T1000 (cell line): ENCODE measurements around the gene HES5.
A peak's percentile ranks its signal among the peaks of the same experiment; 100 is the strongest.

ENCODE experiments used
- DNase-seq: peaks from one replicate; lab custom pipeline; 2025; ENCODE audit warnings: mixed read lengths; lab: John Stamatoyannopoulos, UW

Gene HES5

GRCh38 chr1:2530513-2531361, 674 bp upstream of the HES5 start:
- DNase-seq: no peak

- no peak for DNase-seq
Observed at GRCh38 chr1:2528966-2529783, 888 bp downstream of the HES5 start.

- no peak for DNase-seq
Observed at GRCh38 chr1:2528611-2528965, 1.5 kb downstream of the HES5 start.

GRCh38 chr1:2528016-2528415, 2.0 kb downstream of the HES5 start:
- DNase-seq: no peak

- no peak for DNase-seq
Observed at GRCh38 chr1:2527556-2527860, 2.6 kb downstream of the HES5 start.

GRCh38 chr1:2526824-2527555, 3.1 kb downstream of the HES5 start:
- DNase-seq: no peak

- peak; percentile 75 for DNase-seq
Observed at GRCh38 chr1:2525920-2526823, 3.9 kb downstream of the HES5 start, which contains the start of gene PANK4. Gene PANK4, minus strand, starts transcription at chr1:2526596. Its CDS starts 9 bp downstream, at chr1:2526587.

- DNase-seq: no peak
Observed at GRCh38 chr1:2525572-2525919, 4.5 kb downstream of the HES5 start.

- no peak for DNase-seq
Observed at GRCh38 chr1:2523891-2524609, 6.0 kb downstream of the HES5 start.

- no peak for DNase-seq
Observed at GRCh38 chr1:2523191-2523890, 6.7 kb downstream of the HES5 start.

- no peak for DNase-seq
Observed at GRCh38 chr1:2522230-2522629, 7.8 kb downstream of the HES5 start.

- no peak for DNase-seq
Observed at GRCh38 chr1:2520806-2521205, 9.3 kb downstream of the HES5 start.

- DNase-seq: no peak
Observed at GRCh38 chr1:2520206-2520605, 9.9 kb downstream of the HES5 start.

GRCh38 chr1:2519729-2520128, 10.3 kb downstream of the HES5 start:
- DNase-seq: no peak

- no peak for DNase-seq
Observed at GRCh38 chr1:2519029-2519685, 10.9 kb downstream of the HES5 start.

GRCh38 chr1:2518528-2518927, 11.5 kb downstream of the HES5 start:
- no peak for DNase-seq

GRCh38 chr1:2517966-2518365, 12.1 kb downstream of the HES5 start:
- no peak for DNase-seq

- no peak for DNase-seq
Observed at GRCh38 chr1:2516946-2517345, 13.1 kb downstream of the HES5 start.

GRCh38 chr1:2516124-2516523, 13.9 kb downstream of the HES5 start:
- no peak for DNase-seq

GRCh38 chr1:2515763-2516080, 14.3 kb downstream of the HES5 start:
- DNase-seq: no peak
